ENCODE measurements around the gene TMEM63B.

Gene TMEM63B

DNA sequence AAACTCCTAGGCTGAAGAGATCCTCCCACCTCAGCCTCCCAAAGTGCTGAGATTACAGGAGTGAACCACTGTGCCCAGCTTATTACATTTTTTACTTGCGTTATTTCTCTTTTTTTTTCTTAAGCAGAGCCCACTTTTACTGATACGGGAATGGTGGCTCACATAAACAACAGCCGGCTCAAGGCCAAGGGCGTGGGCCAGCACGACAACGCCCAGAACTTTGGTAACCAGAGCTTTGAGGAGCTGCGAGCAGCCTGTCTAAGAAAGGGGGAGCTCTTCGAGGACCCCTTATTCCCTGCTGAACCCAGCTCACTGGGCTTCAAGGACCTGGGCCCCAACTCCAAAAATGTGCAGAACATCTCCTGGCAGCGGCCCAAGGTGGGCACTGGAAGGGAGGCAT is 41.8 kb downstream of the TMEM63B start:
- no peaks in the 10 kb centered on the region for H3K27me3 ChIP-seq (ENCODE audit: control insufficient read depth, insufficient read depth, low read length)
- no peaks in the 10 kb centered on the region for H3K9me3 ChIP-seq (ENCODE audit: control insufficient read depth, low read depth, low read length)
- H3K4me1 ChIP-seq (ENCODE audit: control insufficient read depth, low read depth, low read length) = peaks cover 9% of the 10 kb centered on the region
- H3K4me3 ChIP-seq (ENCODE audit: low read length) = no peak overlapping the region
- no peak overlapping the region for H3K9ac ChIP-seq (ENCODE audit: low read length)
- no peak overlapping the region for H3K27ac ChIP-seq (ENCODE audit: low read length)
- no peaks in the 10 kb centered on the region for H3K36me3 ChIP-seq (ENCODE audit: control insufficient read depth, low read depth, low read length)

GRCh38 chr6:44169886-44170570 is 42.7 kb downstream of the TMEM63B start:
- Histone ChIP-seq H3K4me1 (ENCODE audit: control insufficient read depth, low read depth, low read length) (peaks cover 7% of the 10 kb centered on the region), H3K9me3 (ENCODE audit: control insufficient read depth, low read depth, low read length) (no peaks in the 10 kb centered on the region), H3K27me3 (ENCODE audit: control insufficient read depth, insufficient read depth, low read length) (no peaks in the 10 kb centered on the region), H3K9ac (ENCODE audit: low read length) (no peak overlapping the region), H3K4me3 (ENCODE audit: low read length) (no peak overlapping the region), H3K27ac (ENCODE audit: low read length) (no peak overlapping the region), H3K36me3 (ENCODE audit: control insufficient read depth, low read depth, low read length) (no peaks in the 10 kb centered on the region)

- no peaks in the 10 kb centered on the region for H3K9me3 ChIP-seq (ENCODE audit: control insufficient read depth, low read depth, low read length)
- no peaks in the 10 kb centered on the region for H3K36me3 ChIP-seq (ENCODE audit: control insufficient read depth, low read depth, low read length)
- no peaks in the 10 kb centered on the region for H3K27me3 ChIP-seq (ENCODE audit: control insufficient read depth, insufficient read depth, low read length)
- no peak overlapping the region for H3K27ac ChIP-seq (ENCODE audit: low read length)
- no peak overlapping the region for H3K4me3 ChIP-seq (ENCODE audit: low read length)
- no peak overlapping the region for H3K9ac ChIP-seq (ENCODE audit: low read length)
- H3K4me1 ChIP-seq (ENCODE audit: control insufficient read depth, low read depth, low read length) = peaks cover 4% of the 10 kb centered on the region
Measured at GRCh38 chr6:44171899-44172546, 44.7 kb downstream of the TMEM63B start.

DNA sequence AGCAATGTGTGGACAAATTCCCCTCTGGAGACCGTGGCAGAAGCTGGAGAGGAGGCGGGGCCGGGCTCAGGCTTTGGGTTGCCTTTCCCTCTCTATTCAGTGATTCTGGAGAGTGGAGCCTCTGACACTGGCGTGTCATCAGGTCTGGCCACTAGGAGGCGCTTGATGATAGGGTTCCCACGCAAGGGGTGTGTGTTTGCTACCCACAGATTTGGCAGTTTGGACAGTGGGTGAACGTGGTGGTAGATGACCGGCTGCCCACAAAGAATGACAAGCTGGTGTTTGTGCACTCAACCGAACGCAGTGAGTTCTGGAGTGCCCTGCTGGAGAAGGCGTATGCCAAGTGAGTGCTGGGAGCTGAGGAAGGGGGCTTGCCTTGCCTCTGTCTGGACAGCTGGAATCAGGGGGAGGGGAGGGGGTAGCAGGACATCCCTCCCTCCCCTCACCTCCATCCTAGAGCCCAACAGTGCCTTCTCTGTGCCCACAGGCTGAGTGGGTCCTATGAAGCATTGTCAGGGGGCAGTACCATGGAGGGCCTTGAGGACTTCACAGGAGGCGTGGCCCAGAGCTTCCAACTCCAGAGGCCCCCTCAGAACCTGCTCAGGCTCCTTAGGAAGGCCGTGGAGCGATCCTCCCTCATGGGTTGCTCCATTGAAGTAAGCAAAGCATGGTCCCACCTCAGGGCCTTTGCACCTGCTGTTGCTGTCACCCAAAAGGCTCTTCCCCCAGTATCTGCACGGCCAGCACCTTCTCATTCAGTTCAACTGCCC is 45.6 kb downstream of the TMEM63B start:
- peaks cover 3% of the 10 kb centered on the region for H3K4me1 ChIP-seq (ENCODE audit: control insufficient read depth, low read depth, low read length)
- H3K27me3 ChIP-seq (ENCODE audit: control insufficient read depth, insufficient read depth, low read length) = no peaks in the 10 kb centered on the region
- H3K9ac ChIP-seq (ENCODE audit: low read length) = no peak overlapping the region
- H3K36me3 ChIP-seq (ENCODE audit: control insufficient read depth, low read depth, low read length) = no peaks in the 10 kb centered on the region
- no peaks in the 10 kb centered on the region for H3K9me3 ChIP-seq (ENCODE audit: control insufficient read depth, low read depth, low read length)
- no peak overlapping the region for H3K27ac ChIP-seq (ENCODE audit: low read length)
- H3K4me3 ChIP-seq (ENCODE audit: low read length) = no peak overlapping the region

DNA sequence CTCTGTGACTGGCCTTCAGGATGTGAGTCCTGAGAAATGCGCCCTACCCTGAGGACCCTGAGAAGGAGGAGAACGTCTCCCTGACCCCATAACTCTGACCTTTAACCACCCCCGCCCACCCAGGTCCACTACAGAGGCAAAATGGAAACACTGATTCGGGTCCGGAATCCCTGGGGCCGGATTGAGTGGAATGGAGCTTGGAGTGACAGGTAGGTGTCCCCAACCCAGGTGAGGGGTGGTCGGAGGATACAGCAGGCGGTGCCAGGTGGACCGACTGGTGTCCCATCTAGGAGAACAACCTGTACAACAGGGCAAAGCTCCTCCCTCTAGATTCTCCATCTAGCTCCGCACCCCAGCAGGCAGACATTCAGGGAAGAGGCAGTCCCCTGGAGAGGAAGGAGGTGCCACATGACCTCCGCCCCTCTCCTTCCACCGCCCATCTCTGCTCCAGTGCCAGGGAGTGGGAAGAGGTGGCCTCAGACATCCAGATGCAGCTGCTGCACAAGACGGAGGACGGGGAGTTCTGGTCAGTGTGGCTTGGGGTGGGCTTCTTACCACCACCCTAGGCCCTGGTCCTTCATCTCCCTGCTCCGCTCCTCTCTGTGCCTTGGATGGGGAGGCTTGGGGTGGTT is 48.9 kb downstream of the TMEM63B start:
- Histone ChIP-seq H3K27ac (ENCODE audit: low read length) (no peak overlapping the region), H3K36me3 (ENCODE audit: control insufficient read depth, low read depth, low read length) (no peaks in the 10 kb centered on the region), H3K9ac (ENCODE audit: low read length) (no peak overlapping the region), H3K4me1 (ENCODE audit: control insufficient read depth, low read depth, low read length) (peaks cover 3% of the 10 kb centered on the region), H3K27me3 (ENCODE audit: control insufficient read depth, insufficient read depth, low read length) (no peaks in the 10 kb centered on the region), H3K9me3 (ENCODE audit: control insufficient read depth, low read depth, low read length) (no peaks in the 10 kb centered on the region), H3K4me3 (ENCODE audit: low read length) (no peak overlapping the region)

GRCh38 chr6:44176762-44177509 is 49.6 kb downstream of the TMEM63B start:
- no peaks in the 10 kb centered on the region for H3K36me3 ChIP-seq (ENCODE audit: control insufficient read depth, low read depth, low read length)
- H3K9me3 ChIP-seq (ENCODE audit: control insufficient read depth, low read depth, low read length) = no peaks in the 10 kb centered on the region
- H3K4me1 ChIP-seq (ENCODE audit: control insufficient read depth, low read depth, low read length) = peaks cover 3% of the 10 kb centered on the region
- no peaks in the 10 kb centered on the region for H3K27me3 ChIP-seq (ENCODE audit: control insufficient read depth, insufficient read depth, low read length)
- H3K4me3 ChIP-seq (ENCODE audit: low read length) = no peak overlapping the region
- H3K9ac ChIP-seq (ENCODE audit: low read length) = no peak overlapping the region
- H3K27ac ChIP-seq (ENCODE audit: low read length) = no peak overlapping the region

GRCh38 chr6:44177691-44178423 is 50.5 kb downstream of the TMEM63B start:
- Histone ChIP-seq H3K9me3 (ENCODE audit: control insufficient read depth, low read depth, low read length) (no peaks in the 10 kb centered on the region), H3K36me3 (ENCODE audit: control insufficient read depth, low read depth, low read length) (no peaks in the 10 kb centered on the region), H3K4me1 (ENCODE audit: control insufficient read depth, low read depth, low read length) (peaks cover 2% of the 10 kb centered on the region), H3K9ac (ENCODE audit: low read length) (no peak overlapping the region), H3K27me3 (ENCODE audit: control insufficient read depth, insufficient read depth, low read length) (no peaks in the 10 kb centered on the region), H3K27ac (ENCODE audit: low read length) (no peak overlapping the region), H3K4me3 (ENCODE audit: low read length) (no peak overlapping the region)

GRCh38 chr6:44178424-44179071 is 51.2 kb downstream of the TMEM63B start:
- Histone ChIP-seq H3K9me3 (ENCODE audit: control insufficient read depth, low read depth, low read length) (no peaks in the 10 kb centered on the region), H3K27me3 (ENCODE audit: control insufficient read depth, insufficient read depth, low read length) (no peaks in the 10 kb centered on the region), H3K36me3 (ENCODE audit: control insufficient read depth, low read depth, low read length) (no peaks in the 10 kb centered on the region), H3K4me3 (ENCODE audit: low read length) (no peak overlapping the region), H3K27ac (ENCODE audit: low read length) (no peak overlapping the region), H3K9ac (ENCODE audit: low read length) (no peak overlapping the region), H3K4me1 (ENCODE audit: control insufficient read depth, low read depth, low read length) (no peaks in the 10 kb centered on the region)

GRCh38 chr6:44179072-44179536 is 51.8 kb downstream of the TMEM63B start:
- Histone ChIP-seq H3K27ac (ENCODE audit: low read length) (no peak overlapping the region), H3K27me3 (ENCODE audit: control insufficient read depth, insufficient read depth, low read length) (no peaks in the 10 kb centered on the region), H3K36me3 (ENCODE audit: control insufficient read depth, low read depth, low read length) (no peaks in the 10 kb centered on the region), H3K4me1 (ENCODE audit: control insufficient read depth, low read depth, low read length) (no peaks in the 10 kb centered on the region), H3K9me3 (ENCODE audit: control insufficient read depth, low read depth, low read length) (no peaks in the 10 kb centered on the region), H3K4me3 (ENCODE audit: low read length) (no peak overlapping the region), H3K9ac (ENCODE audit: low read length) (no peak overlapping the region)

GRCh38 chr6:44179648-44180047 is 52.3 kb downstream of the TMEM63B start:
- H3K9ac ChIP-seq (ENCODE audit: low read length) = no peak overlapping the region
- H3K9me3 ChIP-seq (ENCODE audit: control insufficient read depth, low read depth, low read length) = no peaks in the 10 kb centered on the region
- H3K4me1 ChIP-seq (ENCODE audit: control insufficient read depth, low read depth, low read length) = no peaks in the 10 kb centered on the region
- H3K27ac ChIP-seq (ENCODE audit: low read length) = no peak overlapping the region
- H3K4me3 ChIP-seq (ENCODE audit: low read length) = no peak overlapping the region
- no peaks in the 10 kb centered on the region for H3K36me3 ChIP-seq (ENCODE audit: control insufficient read depth, low read depth, low read length)
- H3K27me3 ChIP-seq (ENCODE audit: control insufficient read depth, insufficient read depth, low read length) = no peaks in the 10 kb centered on the region
